Stimulated activated CD8-positive, alpha-beta memory T cell treated with anti-CD3 and anti-CD28 coated beads, Interleukin-2, amount 100 ng/mL, for 1 hour (primary cell): ENCODE data around the gene MAS1.
"Not testable (repeated sequence)": the region's sequence is repeated elsewhere in the genome, so short reads cannot be mapped to it uniquely, and the experiment has no call there.

Experiments
- DNase-seq, 2 donors: peaks; one replicate each; pipeline ENCODE4 v3.0.0-alpha.2; 2020; ENCODE audit warnings: low read depth in 2 of 2

The MAS1 gene

DNA sequence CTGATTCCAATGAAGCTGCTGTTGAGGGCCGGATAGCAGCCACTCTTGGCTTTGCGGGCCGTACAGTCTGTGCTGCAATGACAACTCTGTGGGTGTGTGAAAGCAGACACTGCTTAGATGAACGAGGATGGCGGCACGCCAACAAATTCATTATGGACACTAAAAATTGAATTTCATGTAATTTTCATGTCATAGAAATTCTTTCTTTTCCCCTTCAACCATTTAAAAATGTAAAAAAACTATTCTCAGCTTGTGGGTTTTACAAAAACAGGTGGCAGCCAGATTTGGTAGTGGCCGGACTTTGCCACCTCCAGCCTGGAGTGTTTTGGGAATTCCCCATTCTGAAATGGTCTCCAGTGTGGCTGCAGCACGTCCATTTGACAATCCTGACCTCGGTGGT, 26.0 kb downstream of the MAS1 start:
- DNase-seq: no peak

DNA sequence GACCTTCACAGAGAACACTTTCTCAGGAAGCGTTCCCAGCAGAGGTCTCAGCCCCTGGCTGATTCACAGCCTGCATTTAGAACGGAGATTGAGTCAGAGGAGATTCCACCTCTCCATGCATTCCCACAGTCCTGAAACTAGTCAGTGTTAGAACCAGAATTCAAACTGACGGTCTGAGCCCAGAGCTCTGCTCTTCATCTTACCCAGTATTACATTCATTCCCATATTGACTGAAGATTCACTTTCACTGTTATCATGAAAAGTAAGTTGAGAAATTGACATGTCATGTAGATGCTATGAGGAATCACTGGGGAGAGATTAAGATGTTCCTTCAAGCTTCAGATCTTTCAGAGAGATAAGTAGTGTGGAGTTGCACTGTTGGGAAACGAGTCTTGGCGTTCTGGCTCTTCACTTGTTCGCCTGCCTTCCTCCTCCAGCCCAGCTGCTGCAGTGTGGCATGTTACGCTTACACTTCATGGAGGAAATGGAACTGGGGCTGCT, 28.3 kb downstream of the MAS1 start:
- no peak for DNase-seq

- no peak for DNase-seq
Measured at GRCh38 chr6:159919800-159920199, 29.0 kb downstream of the MAS1 start.

- DNase-seq: not testable (repeated sequence)
Measured at GRCh38 chr6:159924150-159924549, 33.4 kb downstream of the MAS1 start.

DNA sequence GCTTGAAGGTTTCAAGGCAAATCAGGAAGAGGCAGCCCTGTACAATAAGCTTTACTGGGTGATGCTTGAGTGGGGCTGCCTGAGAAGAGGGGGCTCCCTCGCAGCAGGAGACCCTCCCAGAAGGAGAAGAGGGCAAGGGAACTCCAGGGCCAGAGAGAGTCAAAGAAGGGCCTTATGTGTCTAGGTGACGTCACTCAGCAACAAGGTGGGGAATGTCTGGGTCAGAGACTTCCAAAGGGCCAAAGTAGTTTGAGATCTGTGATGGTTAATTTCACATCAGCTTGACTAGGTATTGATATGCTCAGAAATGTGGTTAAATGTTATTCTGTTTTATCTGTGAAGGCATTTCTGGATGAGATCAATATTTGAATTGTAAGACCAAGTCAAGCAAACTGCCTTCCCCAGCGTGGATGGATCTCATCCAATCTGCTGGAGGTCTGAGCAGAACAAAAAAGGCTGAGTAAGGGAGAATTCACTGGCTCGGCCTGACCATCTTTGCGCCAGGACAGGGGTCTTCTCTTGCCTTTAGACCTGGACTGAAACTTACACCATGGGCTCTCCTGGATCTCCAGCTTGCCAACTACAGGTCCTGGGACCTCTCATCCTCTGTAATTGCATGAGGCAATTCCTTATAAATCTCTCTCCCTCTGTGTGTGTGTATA, 35.9 kb downstream of the MAS1 start:
- no peak for DNase-seq

DNA sequence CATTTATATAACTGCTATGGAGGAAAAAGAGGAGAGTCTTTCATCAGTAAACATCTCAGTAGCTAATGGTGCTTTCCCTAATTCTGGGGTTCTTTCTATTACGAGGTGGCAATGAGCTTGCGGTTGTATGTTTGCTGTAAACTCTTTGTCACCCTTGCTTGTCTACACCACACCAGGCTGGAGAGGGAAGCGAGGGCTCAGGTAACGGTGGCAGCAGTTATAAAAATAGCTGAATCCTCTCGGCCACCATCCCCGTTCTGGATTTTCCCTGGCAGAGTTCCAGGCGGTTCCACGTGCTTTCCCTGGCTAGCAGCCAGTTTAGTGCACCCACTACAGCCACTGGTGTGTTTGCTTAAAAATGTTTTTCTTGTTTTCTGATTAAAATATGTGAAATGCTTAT, 39.0 kb downstream of the MAS1 start:
- DNase-seq: no peak

DNA sequence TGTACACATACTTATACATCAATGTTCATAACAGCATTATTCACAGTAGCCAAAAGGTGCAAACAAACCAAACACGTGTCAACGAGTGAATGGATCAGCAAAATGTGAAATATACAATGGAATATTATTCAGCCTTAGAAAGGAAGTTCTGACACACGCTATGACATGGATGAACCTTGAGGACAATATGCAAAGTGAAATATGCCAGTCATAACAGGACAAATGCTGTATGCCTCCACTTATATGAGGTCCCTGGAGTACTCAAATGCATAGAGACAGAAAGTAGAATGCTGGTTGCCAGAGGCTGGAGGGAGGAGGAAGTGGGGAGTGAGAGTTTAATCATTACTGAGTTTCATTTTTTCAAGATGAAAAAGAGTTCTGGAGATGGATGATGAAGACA, 40.3 kb downstream of the MAS1 start:
- DNase-seq: no peak

GRCh38 chr6:159931846-159932245, 41.1 kb downstream of the MAS1 start:
- no peak for DNase-seq

GRCh38 chr6:159933077-159933476, 42.3 kb downstream of the MAS1 start:
- DNase-seq: no peak

DNA sequence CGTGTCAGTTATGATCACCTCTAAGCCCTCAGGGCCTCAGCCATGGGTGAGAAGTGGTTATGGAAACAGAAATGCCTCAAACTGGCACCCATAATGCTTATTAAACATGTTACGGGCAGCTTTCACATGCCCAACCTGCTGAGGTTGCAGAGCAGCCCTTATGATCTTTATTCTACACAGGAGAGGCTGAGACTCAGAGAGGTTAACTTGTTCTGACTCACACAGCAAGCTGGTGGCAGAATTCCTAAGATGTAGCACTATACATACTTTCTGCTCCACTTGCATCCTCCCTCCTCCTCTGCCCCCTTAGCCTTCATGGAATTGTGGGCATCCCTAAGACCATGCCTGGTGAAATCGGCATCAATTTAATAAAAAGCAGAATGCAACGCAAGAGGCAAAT, 43.4 kb downstream of the MAS1 start:
- no peak for DNase-seq

DNA sequence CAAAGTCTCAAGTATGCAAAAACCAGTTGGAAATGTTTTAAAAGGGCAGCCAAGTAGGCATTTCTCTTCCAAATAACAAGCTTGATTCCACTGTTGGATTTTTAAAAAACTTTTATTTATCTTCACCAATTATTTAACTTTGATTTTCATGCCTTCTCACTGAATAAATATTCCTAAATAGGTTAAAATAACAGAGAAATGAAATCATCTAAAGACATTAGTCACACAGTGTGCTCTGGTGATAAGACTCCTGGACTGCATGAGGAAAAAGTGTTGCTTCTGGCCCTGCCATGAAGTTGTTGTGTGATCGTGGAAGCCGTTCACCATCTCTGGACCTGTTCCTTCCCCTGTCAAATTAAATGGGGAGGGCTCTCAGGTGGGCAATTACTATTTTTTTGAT, 44.3 kb downstream of the MAS1 start:
- no peak for DNase-seq

- DNase-seq: no peak
Measured at GRCh38 chr6:159935633-159936032, 44.8 kb downstream of the MAS1 start.

GRCh38 chr6:159939591-159940016, 48.8 kb downstream of the MAS1 start:
- DNase-seq: no peak
